B cell (primary cell): ENCODE results near the gene IKBKE. TPM values are rescaled to one million over a fixed set of nuclear protein-coding genes. Genes with fewer than 3 reads are reported as not detected.

Experiments
- ATAC-seq: fragments of 200-7000 bp; cut with Tn5 transposase; one replicate; pipeline ENCODE4 v1.10.0; 2021; ENCODE audit warnings: low read depth, mild to moderate bottlenecking, moderate number of reproducible peaks, moderate library complexity
- CTCF ChIA-PET: fragments of 350-600 bp; sonication (Branson Sonifier 250); formaldehyde crosslinking; loops from one replicate; lab custom pipeline; 2021; ENCODE audit warnings: antibody characterized with exemption, inconsistent platforms; lab: Charles Lee
- POLR2A ChIA-PET: fragments of 350-600 bp; sonication (Branson Sonifier 250); formaldehyde crosslinking; loops from one replicate; lab custom pipeline; 2021; ENCODE audit warnings: antibody characterized with exemption; lab: Charles Lee
- DNase-seq: peaks from one replicate; pipeline ENCODE4 v3.0.0; 2013
- H2AFZ ChIP-seq: 2 replicates; pipeline ENCODE4 v1.6.1; 2012; ENCODE audit warnings: mild to moderate bottlenecking, low read depth, low read length; ENCODE audit not compliant: insufficient read depth, poor library complexity, severe bottlenecking
- H3K27ac ChIP-seq, 2 donors: 1 replicate in 1 of 2; 2 replicates in 1 of 2; pipeline ENCODE4 v1.5.1; 2012 to 2013; ENCODE audit warnings: low read length in 2 of 2, mild to moderate bottlenecking in 2 of 2, moderate library complexity in 1 of 2
- H3K27me3 ChIP-seq, 4 experiments: fragments of 200-600 bp in 1 of 4; sonication (generic) in 1 of 4; replicated peaks in 1 of 4; 1 replicate in 2 of 4; 2 replicates in 2 of 4; pipeline versions ENCODE4 v1.6.1 to v1.7.0; 2013 to 2016; ENCODE audit warnings: low read length in 3 of 4, mild to moderate bottlenecking in 2 of 4, mixed read lengths in 1 of 4, moderate library complexity in 1 of 4; ENCODE audit not compliant: insufficient read depth in 4 of 4, control insufficient read depth in 3 of 4; ENCODE audit errors: control extremely low read depth in 1 of 4
- H3K36me3 ChIP-seq, 2 experiments: replicated peaks in 1 of 2; 1 replicate in 1 of 2; 2 replicates in 1 of 2; pipeline versions ENCODE4 v1.6.1 to v1.7.1; 2013; ENCODE audit warnings: low read length in 1 of 2; ENCODE audit not compliant: insufficient read depth in 2 of 2, control insufficient read depth in 1 of 2; ENCODE audit errors: control extremely low read depth in 1 of 2, extremely low read depth in 1 of 2
- H3K4me1 ChIP-seq, 2 donors: fragments of 200-600 bp in 1 of 2; sonication (generic) in 1 of 2; 1 replicate in 1 of 2; 2 replicates in 1 of 2; pipeline versions ENCODE4 v1.5.1 to v1.6.1; 2013 to 2017; ENCODE audit warnings: low read length in 2 of 2; ENCODE audit not compliant: control insufficient read depth in 2 of 2, insufficient read depth in 2 of 2
- H3K4me2 ChIP-seq: replicated peaks from 2 replicates; pipeline ENCODE3; 2012; ENCODE audit warnings: mild to moderate bottlenecking, low read depth, low read length; ENCODE audit not compliant: poor library complexity, severe bottlenecking
- H3K4me3 ChIP-seq, 5 experiments: fragments of 200-600 bp in 1 of 5; sonication (generic) in 1 of 5; 1 replicate in 3 of 5; 2 replicates in 2 of 5; pipeline versions ENCODE4 v1.5.1 to v1.7.0; 2011 to 2016; ENCODE audit warnings: low read length in 4 of 5, mild to moderate bottlenecking in 4 of 5, low read depth in 2 of 5, control low read depth in 1 of 5, moderate library complexity in 1 of 5; ENCODE audit not compliant: insufficient read depth in 1 of 5; ENCODE audit errors: control extremely low read depth in 1 of 5, extremely low read depth in 1 of 5
- H3K79me2 ChIP-seq: fragments of 200-600 bp; sonication (generic); one replicate; pipeline ENCODE4 v1.6.0; 2016; ENCODE audit warnings: low read length; ENCODE audit not compliant: control insufficient read depth, insufficient read depth
- H3K9ac ChIP-seq: fragments of 200-600 bp; sonication (generic); 2 replicates; pipeline ENCODE4 v1.6.1; 2017; ENCODE audit warnings: mild to moderate bottlenecking, low read length, moderate library complexity
- H3K9me3 ChIP-seq, 3 donors: one replicate each; pipeline versions ENCODE4 v1.6.1 to v1.7.1; 2013; ENCODE audit warnings: low read length in 2 of 3; ENCODE audit not compliant: control insufficient read depth in 2 of 3, insufficient read depth in 1 of 3; ENCODE audit errors: control extremely low read depth in 1 of 3
- H4K20me1 ChIP-seq: 2 replicates; pipeline ENCODE4 v1.6.0; 2012; ENCODE audit warnings: mild to moderate bottlenecking, low read length; ENCODE audit not compliant: insufficient read depth, control insufficient read depth, poor library complexity, severe bottlenecking
- H3K27ac Mint-ChIP-seq: one replicate; pipeline ENCODE4 v1.8.0; 2021; ENCODE audit warnings: mixed read lengths
- H3K27me3 Mint-ChIP-seq: one replicate; pipeline ENCODE4 v1.8.0; 2021; ENCODE audit warnings: mixed read lengths
- H3K4me1 Mint-ChIP-seq: one replicate; pipeline ENCODE4 v1.8.0; 2021; ENCODE audit warnings: mixed read lengths
- H3K4me3 Mint-ChIP-seq: one replicate; pipeline ENCODE4 v1.8.0; 2021; ENCODE audit warnings: mixed read lengths
- H3K9me3 Mint-ChIP-seq: one replicate; pipeline ENCODE4 v1.8.0; 2022; ENCODE audit warnings: mixed read lengths; ENCODE audit not compliant: insufficient read depth
- EZH2 ChIP-seq: IDR thresholded peaks from 2 replicates; pipeline ENCODE4 v1.6.1; 2012; ENCODE audit warnings: borderline replicate concordance, low read depth, mild to moderate bottlenecking, moderate library complexity, low read length; ENCODE audit not compliant: insufficient read depth, poor library complexity, severe bottlenecking
- WGBS: methylation state at CpG from one replicate; pipeline ENCODE4 v1.1.5; 2013; ENCODE audit warnings: missing lambda C conversion rate; ENCODE audit not compliant: insufficient coverage; 5-methylcytosine and 5-hydroxymethylcytosine counted together
- intact Hi-C: fragments of 100-400 bp; cut with micrococcal nuclease; formaldehyde crosslinking; loops from one replicate; pipeline ENCODE4 v1.10.0; 2022
- polyA plus RNA-seq: library from polyadenylated mRNA; depleted of rRNA; stranded (reverse); fragments of >200 nt; gene quantifications from 2 replicates; pipeline ENCODE4 v1.2.3, GENCODE V29; 2012
- total RNA-seq, 2 donors: library from RNA; stranded (reverse); fragments of 120-200 nt in 1 of 2; gene quantifications; 1 replicate in 1 of 2; 2 replicates in 1 of 2; pipeline versions ENCODE4 v1.2.3 to v1.2.4, GENCODE V29; 2013 to 2022
- TF ChIP-seq, protein P1 (sequence below): fragments of 200-600 bp; IDR thresholded peaks from one replicate; pipeline ENCODE4 v1.8.0; 2022; ENCODE audit warnings: antibody characterized with exemption, mild to moderate bottlenecking

The IKBKE gene
- total and polyA plus RNA-seq, 2 donors (not counting 1 experiment from before 2014, with no cell fraction given): 40.8 to 55.4 TPM

DNA sequence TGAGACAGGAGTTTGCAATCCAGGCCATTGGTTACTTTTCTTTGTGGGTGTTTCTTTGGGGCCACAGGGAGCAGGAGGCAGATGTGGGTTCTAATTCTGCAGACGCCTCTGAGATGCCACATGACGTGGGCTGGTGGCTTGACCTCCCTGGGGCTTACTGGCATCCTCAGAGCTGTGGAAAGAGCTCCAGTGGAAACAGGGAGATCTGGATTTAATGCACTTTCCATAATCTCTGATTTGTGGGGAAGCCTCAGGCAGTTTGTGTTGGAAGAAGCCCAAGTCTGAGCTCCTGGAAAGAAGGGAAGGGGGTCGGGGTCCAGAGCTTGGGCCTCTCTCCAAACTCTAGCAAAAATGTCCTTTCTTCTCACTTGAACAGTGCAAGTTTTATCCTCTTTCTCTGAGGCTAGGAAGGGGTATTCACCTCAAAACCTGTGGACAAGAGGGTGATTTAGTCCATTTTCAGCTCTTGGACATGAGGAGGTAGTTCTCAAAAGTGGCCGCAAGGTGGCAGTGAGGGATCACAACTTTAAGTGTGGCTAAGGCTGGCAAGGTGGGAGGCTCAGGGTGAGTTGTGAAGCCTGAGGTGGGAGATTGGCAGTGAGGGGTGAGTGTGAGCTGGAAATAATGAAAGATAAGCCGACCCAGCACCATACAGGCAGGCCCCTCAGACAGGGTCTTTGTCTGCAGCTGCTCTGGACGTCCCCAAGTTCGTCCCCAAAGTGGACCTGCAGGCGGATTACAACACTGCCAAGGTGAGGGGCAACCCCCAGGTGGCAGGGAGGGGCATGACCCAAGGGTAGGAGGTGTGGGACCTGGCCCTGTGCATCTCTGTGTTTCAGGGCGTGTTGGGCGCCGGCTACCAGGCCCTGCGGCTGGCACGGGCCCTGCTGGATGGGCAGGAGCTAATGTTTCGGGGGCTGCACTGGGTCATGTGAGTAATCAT lies 9.2 kb downstream of the IKBKE start:
- DNase-seq: peak; percentile 80
- Mint-ChIP-seq H3K4me1 (peaks cover 4% of the 10 kb centered on the region), H3K4me3 (no peak overlapping the region), H3K9me3 (no peaks in the 10 kb centered on the region), H3K27ac (peak overlapping the region; percentile 42), H3K27me3 (no peaks in the 10 kb centered on the region)
- no peak overlapping the region for H3K9ac ChIP-seq
- H3K4me2 ChIP-seq: no peak overlapping the region
- peaks cover 3% of the 10 kb centered on the region for H3K79me2 ChIP-seq
- H2AFZ ChIP-seq: no peak overlapping the region
- TF ChIP-seq, protein P1, sequence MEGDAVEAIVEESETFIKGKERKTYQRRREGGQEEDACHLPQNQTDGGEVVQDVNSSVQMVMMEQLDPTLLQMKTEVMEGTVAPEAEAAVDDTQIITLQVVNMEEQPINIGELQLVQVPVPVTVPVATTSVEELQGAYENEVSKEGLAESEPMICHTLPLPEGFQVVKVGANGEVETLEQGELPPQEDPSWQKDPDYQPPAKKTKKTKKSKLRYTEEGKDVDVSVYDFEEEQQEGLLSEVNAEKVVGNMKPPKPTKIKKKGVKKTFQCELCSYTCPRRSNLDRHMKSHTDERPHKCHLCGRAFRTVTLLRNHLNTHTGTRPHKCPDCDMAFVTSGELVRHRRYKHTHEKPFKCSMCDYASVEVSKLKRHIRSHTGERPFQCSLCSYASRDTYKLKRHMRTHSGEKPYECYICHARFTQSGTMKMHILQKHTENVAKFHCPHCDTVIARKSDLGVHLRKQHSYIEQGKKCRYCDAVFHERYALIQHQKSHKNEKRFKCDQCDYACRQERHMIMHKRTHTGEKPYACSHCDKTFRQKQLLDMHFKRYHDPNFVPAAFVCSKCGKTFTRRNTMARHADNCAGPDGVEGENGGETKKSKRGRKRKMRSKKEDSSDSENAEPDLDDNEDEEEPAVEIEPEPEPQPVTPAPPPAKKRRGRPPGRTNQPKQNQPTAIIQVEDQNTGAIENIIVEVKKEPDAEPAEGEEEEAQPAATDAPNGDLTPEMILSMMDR: peak; percentile 78
- no peak for TF ChIP-seq EZH2
- ChIA-PET POLR2A (interaction anchor here (1.1 kb wide), 1 partner anchor 14 kb away, joined by 4 read pairs; no protein-coding TSS in a partner anchor), CTCF (interaction anchor here (0.7 to 6.7 kb wide), 44 partner anchors 9 to 505 kb away, joined by 3 to 79 read pairs (median 4); partner anchors contain the start of gene IKBKE)
- no peaks in the 10 kb centered on the region for H3K9me3 ChIP-seq
- H3K27me3 ChIP-seq: no peaks in the 10 kb centered on the region
- intact Hi-C loops: loop anchor here (1.0 to 10.0 kb wide), 6 partner anchors 17 to 435 kb away; partner anchors contain the start of gene DYRK3
- H3K4me3 ChIP-seq: no peak overlapping the region
- peaks cover 13% of the 10 kb centered on the region for H4K20me1 ChIP-seq
- WGBS: 81% methylated on average over 12 of the region's 14 CpGs
- no peak overlapping the region for H3K27ac ChIP-seq
- peaks cover 0 to 70% of the 10 kb centered on the region in 2 experiments for H3K36me3 ChIP-seq
- no peaks in the 10 kb centered on the region for H3K4me1 ChIP-seq
- ATAC-seq: peak; percentile 79

DNA sequence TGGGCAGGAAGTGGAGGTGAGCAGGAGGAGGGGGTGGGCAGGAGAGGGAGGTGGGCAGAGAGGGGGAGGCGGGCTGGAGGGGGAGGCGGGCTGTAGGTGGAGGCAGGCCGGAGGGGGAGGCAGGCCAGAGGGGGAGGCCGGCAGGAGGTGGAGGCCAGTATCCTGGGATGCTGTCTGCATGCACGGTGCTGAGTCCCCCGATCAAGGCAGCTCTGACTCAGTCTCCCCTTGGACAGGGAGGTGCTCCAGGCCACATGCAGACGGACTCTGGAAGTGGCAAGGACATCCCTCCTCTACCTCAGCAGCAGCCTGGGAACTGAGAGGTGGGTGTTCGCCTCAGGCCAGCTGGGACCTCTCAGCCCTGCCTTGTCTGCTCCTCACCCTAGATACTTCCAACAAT lies 9.9 kb downstream of the IKBKE start:
- H3K27me3 Mint-ChIP-seq: no peaks in the 10 kb centered on the region
- no peak overlapping the region for H3K4me3 Mint-ChIP-seq
- 94% methylated on average over 6 of the region's 8 CpGs for WGBS
- Histone ChIP-seq H3K27me3 (no peaks in the 10 kb centered on the region), H3K4me1 (no peaks in the 10 kb centered on the region), H3K79me2 (peaks cover 3% of the 10 kb centered on the region), H2AFZ (no peak overlapping the region), H3K36me3 (peaks cover 0 to 72% of the 10 kb centered on the region in 2 experiments), H3K27ac (no peak overlapping the region), H4K20me1 (peaks cover 13% of the 10 kb centered on the region), H3K4me2 (no peak overlapping the region), H3K4me3 (no peak overlapping the region), H3K9me3 (no peaks in the 10 kb centered on the region), H3K9ac (no peak overlapping the region)
- peaks cover 2% of the 10 kb centered on the region for H3K4me1 Mint-ChIP-seq
- DNase-seq: no peak
- intact Hi-C loops: no loop called here
- no peak overlapping the region for H3K27ac Mint-ChIP-seq
- ChIA-PET CTCF (interaction anchor here (1.1 to 6.7 kb wide), 19 partner anchors 10 to 186 kb away, joined by 3 to 79 read pairs (median 7); partner anchors contain the start of gene IKBKE), POLR2A (interaction anchor here (1.1 kb wide), 1 partner anchor 14 kb away, joined by 4 read pairs; no protein-coding TSS in a partner anchor)
- H3K9me3 Mint-ChIP-seq: no peaks in the 10 kb centered on the region
- no peak for ATAC-seq
- TF ChIP-seq, protein P1: no peak
- TF ChIP-seq EZH2: no peak
